H1 (cell line): Measurements from ENCODE around the gene KCNQ2. TPM values are rescaled to one million over a fixed set of nuclear protein-coding genes. Genes with fewer than 3 reads are reported as not detected.

ENCODE experiments used
- CTCF ChIA-PET: fragments of 300-600 bp; sonication (Branson Sonifier 250); formaldehyde crosslinking; loops from one replicate; lab custom pipeline; 2021; ENCODE audit not compliant: partially characterized antibody; lab: Charles Lee
- POLR2A ChIA-PET: fragments of 300-600 bp; sonication (Branson Sonifier 250); formaldehyde crosslinking; loops from one replicate; lab custom pipeline; 2021; ENCODE audit warnings: inconsistent platforms; ENCODE audit not compliant: partially characterized antibody; lab: Charles Lee
- DNase-seq, 2 experiments: peaks; one replicate each; pipeline versions ENCODE4 v3.0.0 to v3.0.0-alpha.2; 2010 to 2022; ENCODE audit warnings: low spot score in 2 of 2, low read depth in 1 of 2, mixed read lengths in 1 of 2
- FAIRE-seq: peaks from 2 replicates; lab custom pipeline; 2011; peaks lifted over from hg19 to GRCh38; lab: Jason Lieb, UNC
- H2AFZ ChIP-seq: 2 replicates; pipeline ENCODE4 v1.8.1; 2012; ENCODE audit warnings: low read length, inconsistent platforms
- H2AK5ac ChIP-seq: 2 replicates; pipeline ENCODE4 v1.6.1; 2013; ENCODE audit warnings: low read depth, low read length
- H2BK120ac ChIP-seq: replicated peaks from 2 replicates; pipeline ENCODE3; 2013; ENCODE audit warnings: low read depth, low read length, inconsistent platforms
- H2BK12ac ChIP-seq: 2 replicates; pipeline ENCODE4 v1.6.1; 2013; ENCODE audit warnings: low read depth, low read length
- H2BK15ac ChIP-seq: 2 replicates; pipeline ENCODE4 v1.6.1; 2013; ENCODE audit warnings: low read length
- H2BK20ac ChIP-seq: 2 replicates; pipeline ENCODE4 v1.6.1; 2013; ENCODE audit warnings: low read length
- H2BK5ac ChIP-seq: 2 replicates; pipeline ENCODE4 v1.6.1; 2013; ENCODE audit warnings: low read depth, low read length
- H3K14ac ChIP-seq: 2 replicates; pipeline ENCODE4 v1.6.1; 2013; ENCODE audit warnings: inconsistent platforms; ENCODE audit not compliant: insufficient read length
- H3K18ac ChIP-seq: 2 replicates; pipeline ENCODE4 v1.6.1; 2013; ENCODE audit warnings: low read length; ENCODE audit errors: extremely low read depth
- H3K23ac ChIP-seq: 2 replicates; pipeline ENCODE4 v1.6.1; 2013; ENCODE audit warnings: inconsistent platforms; ENCODE audit not compliant: insufficient read length
- H3K23me2 ChIP-seq: 2 replicates; pipeline ENCODE4 v1.6.1; 2013; ENCODE audit warnings: low read depth, low read length
- H3K27ac ChIP-seq: 2 replicates; pipeline ENCODE4 v1.6.1; 2011; ENCODE audit warnings: low read depth, low read length, inconsistent platforms
- H3K27me3 ChIP-seq, 4 experiments: replicated peaks in 1 of 4; 1 replicate in 1 of 4; 2 replicates in 3 of 4; pipeline versions ENCODE4 v1.6.1 to v1.8.1; 2011 to 2013; ENCODE audit warnings: low read length in 3 of 4, mild to moderate bottlenecking in 3 of 4, inconsistent platforms in 2 of 4, mixed read lengths in 2 of 4, moderate library complexity in 1 of 4; ENCODE audit not compliant: control insufficient read depth in 3 of 4, insufficient read depth in 3 of 4; ENCODE audit errors: extremely low read depth in 1 of 4
- H3K36me3 ChIP-seq, 4 experiments: 2 replicates each; pipeline versions ENCODE4 v1.6.1 to v1.8.1; 2011 to 2013; ENCODE audit warnings: mild to moderate bottlenecking in 4 of 4, low read length in 3 of 4, moderate library complexity in 2 of 4, control low read depth in 1 of 4, inconsistent platforms in 1 of 4; ENCODE audit not compliant: insufficient read depth in 4 of 4, control insufficient read depth in 2 of 4
- H3K4ac ChIP-seq: replicated peaks from 2 replicates; pipeline ENCODE3; 2013; ENCODE audit warnings: low read length, low read depth, mixed read lengths, inconsistent platforms; ENCODE audit not compliant: insufficient read length
- H3K4me1 ChIP-seq, 4 experiments: replicated peaks in 1 of 4; 1 replicate in 1 of 4; 2 replicates in 3 of 4; pipeline versions ENCODE4 v1.6.1 to v1.8.1; 2011 to 2013; ENCODE audit warnings: low read length in 3 of 4, inconsistent platforms in 2 of 4, mixed read lengths in 1 of 4; ENCODE audit not compliant: insufficient read depth in 4 of 4, control insufficient read depth in 3 of 4
- H3K4me2 ChIP-seq, 2 experiments: 2 replicates each; pipeline versions ENCODE4 v1.6.1 to v1.8.1; 2011 to 2013; ENCODE audit warnings: low read depth in 2 of 2, low read length in 2 of 2, control low read depth in 1 of 2, inconsistent platforms in 1 of 2, mild to moderate bottlenecking in 1 of 2; ENCODE audit not compliant: insufficient read depth in 1 of 2
- H3K4me3 ChIP-seq, 4 experiments: fragments of 200-600, 300-600 bp in 1 of 4; sonication (generic), shearing (Covaris generic), sonication (Bioruptor Twin) in 1 of 4; 2 replicates each; pipeline versions ENCODE4 v1.5.1 to v1.8.1; 2011 to 2016; ENCODE audit warnings: low read length in 4 of 4, low read depth in 3 of 4, control low read depth in 2 of 4, inconsistent platforms in 2 of 4, mild to moderate bottlenecking in 2 of 4, mixed read lengths in 1 of 4, moderate library complexity in 1 of 4; ENCODE audit not compliant: insufficient read depth in 2 of 4; ENCODE audit errors: extremely low read depth in 1 of 4
- H3K56ac ChIP-seq: replicated peaks from 2 replicates; pipeline ENCODE3; 2013; ENCODE audit warnings: low read depth, mild to moderate bottlenecking, mixed read lengths, low read length, inconsistent platforms; ENCODE audit not compliant: insufficient read length
- H3K79me1 ChIP-seq: 2 replicates; pipeline ENCODE4 v1.6.1; 2013; ENCODE audit warnings: low read depth, low read length, control low read depth
- H3K79me2 ChIP-seq, 2 experiments: 2 replicates each; pipeline versions ENCODE4 v1.6.1 to v1.8.1; 2012 to 2013; ENCODE audit warnings: low read length in 2 of 2, mild to moderate bottlenecking in 2 of 2, inconsistent platforms in 1 of 2; ENCODE audit not compliant: insufficient read depth in 2 of 2, control insufficient read depth in 1 of 2
- H3K9ac ChIP-seq, 4 experiments: replicated peaks in 1 of 4; 1 replicate in 1 of 4; 2 replicates in 3 of 4; pipeline versions ENCODE4 v1.6.1 to v1.8.1; 2011 to 2013; ENCODE audit warnings: low read depth in 3 of 4, low read length in 3 of 4, control low read depth in 2 of 4, mild to moderate bottlenecking in 2 of 4, moderate library complexity in 2 of 4, inconsistent platforms in 1 of 4; ENCODE audit errors: extremely low read depth in 1 of 4
- H3K9me3 ChIP-seq, 2 experiments: 2 replicates each; pipeline versions ENCODE4 v1.6.1 to v1.8.1; 2012 to 2013; ENCODE audit warnings: mild to moderate bottlenecking in 2 of 2, moderate library complexity in 2 of 2, control low read depth in 1 of 2, inconsistent platforms in 1 of 2, low read depth in 1 of 2, low read length in 1 of 2, mixed read lengths in 1 of 2; ENCODE audit not compliant: insufficient read depth in 2 of 2
- H4K20me1 ChIP-seq, 2 experiments: replicated peaks in 1 of 2; 2 replicates each; pipeline versions ENCODE3 to v1.8.1; 2011 to 2013; ENCODE audit warnings: inconsistent platforms in 2 of 2, low read length in 2 of 2, mild to moderate bottlenecking in 1 of 2; ENCODE audit not compliant: insufficient read depth in 2 of 2, control insufficient read depth in 1 of 2
- H4K5ac ChIP-seq: 2 replicates; pipeline ENCODE4 v1.6.1; 2013; ENCODE audit warnings: low read length, low read depth, mixed read lengths, inconsistent platforms; ENCODE audit not compliant: insufficient read length
- H4K8ac ChIP-seq: 2 replicates; pipeline ENCODE4 v1.8.0; 2013; ENCODE audit warnings: mild to moderate bottlenecking, moderate library complexity, low read length, inconsistent platforms; ENCODE audit not compliant: insufficient read depth; ENCODE audit errors: extremely low read depth
- H4K91ac ChIP-seq: replicated peaks from 2 replicates; pipeline ENCODE3; 2013; ENCODE audit warnings: low read length, mixed read lengths, inconsistent platforms; ENCODE audit not compliant: insufficient read length
- BACH1 ChIP-seq: IDR thresholded peaks from 2 replicates; pipeline ENCODE4 v1.6.1; 2012; ENCODE audit warnings: low read length, improper control_type of control experiment
- CBX8 ChIP-seq: fragments of 300-800, 300-1000 bp; sonication (generic); IDR thresholded peaks from 2 replicates; pipeline ENCODE4 v1.7.1; 2016; ENCODE audit warnings: low read depth, low read length, borderline replicate concordance
- CHD2 ChIP-seq: IDR thresholded peaks from 2 replicates; pipeline ENCODE4 v1.6.1; 2012; ENCODE audit warnings: low read length, improper control_type of control experiment
- EGR1 ChIP-seq: IDR thresholded peaks from 2 replicates; pipeline ENCODE4 v1.6.1; 2011; ENCODE audit warnings: low read depth, low read length, borderline replicate concordance
- POLR2A ChIP-seq, 2 experiments: IDR thresholded peaks; 1 replicate in 1 of 2; 2 replicates in 1 of 2; pipeline ENCODE4 v1.6.1; 2011; ENCODE audit warnings: low read depth in 2 of 2, low read length in 2 of 2, mild to moderate bottlenecking in 2 of 2; ENCODE audit errors: control extremely low read depth in 1 of 2
- RBBP5 ChIP-seq: IDR thresholded peaks from 2 replicates; pipeline ENCODE4 v1.7.1; 2012; ENCODE audit warnings: low read depth, mild to moderate bottlenecking, inconsistent platforms, low read length, moderate library complexity, borderline replicate concordance
- RFX5 ChIP-seq: IDR thresholded peaks from 2 replicates; pipeline ENCODE4 v1.6.1; 2011; ENCODE audit warnings: low read depth, low read length, improper control_type of control experiment, borderline replicate concordance
- RNF2 ChIP-seq: fragments of 200-900, 300-1000 bp; sonication (generic); IDR thresholded peaks from 2 replicates; pipeline ENCODE4 v1.7.1; 2016; ENCODE audit warnings: borderline replicate concordance, low read depth, mild to moderate bottlenecking, antibody characterized with exemption, low read length; ENCODE audit not compliant: poor library complexity, severe bottlenecking; ENCODE audit errors: missing control alignments
- TAF7 ChIP-seq: optimal IDR thresholded peaks from 2 replicates; pipeline ENCODE3; 2011; ENCODE audit warnings: low read depth, mild to moderate bottlenecking, inconsistent platforms, low read length, moderate library complexity, borderline replicate concordance
- TCF12 ChIP-seq: IDR thresholded peaks from 2 replicates; pipeline ENCODE4 v1.6.1; 2011; ENCODE audit warnings: low read depth, mild to moderate bottlenecking, low read length
- YY1 ChIP-seq: IDR thresholded peaks from 2 replicates; pipeline ENCODE4 v1.6.1; 2011; ENCODE audit warnings: low read depth, mild to moderate bottlenecking, low read length
- WGBS, 2 experiments: shearing (Covaris generic) in 1 of 2; methylation state at CpG; one replicate each; pipeline versions ENCODE4 v1.1.6 to v1.1.7; 2013 to 2015; ENCODE audit warnings: low lambda C conversion rate in 2 of 2, mixed read lengths in 2 of 2, inconsistent platforms in 1 of 2, low coverage in 1 of 2, missing lambda C conversion rate in 1 of 2; ENCODE audit not compliant: insufficient replicate concordance in 2 of 2, insufficient coverage in 1 of 2, insufficient read length in 1 of 2; ENCODE audit errors: extremely low coverage in 1 of 2, missing lambda C conversion rate in 1 of 2; 5-methylcytosine and 5-hydroxymethylcytosine counted together
- polyA plus RNA-seq, 7 experiments: library from polyadenylated mRNA; depleted of rRNA in 3 of 7; stranded (reverse) in 5 of 7; unstranded in 2 of 7; fragments of >200 nt in 5 of 7; fragments of 200-250 nt in 2 of 7; gene quantifications; 1 replicate in 5 of 7; 2 replicates in 1 of 7; 4 replicates in 1 of 7; pipeline versions ENCODE4 v1.2.1 to v1.2.3, GENCODE V29; 2011 to 2013; ENCODE audit warnings: missing spikeins in 2 of 7, mixed read lengths in 2 of 7
- total RNA-seq: library from RNA; stranded (reverse); fragmentation: NEBNext Ultra II Directional; extraction: Animal tissue kit (Norgen Biotek cat#: 25700); gene quantifications from 2 replicates; pipeline ENCODE4 v1.2.1, GENCODE V29; 2021
- TF ChIP-seq, protein P1 (sequence below): IDR thresholded peaks from 2 replicates; pipeline ENCODE4 v1.6.1; 2012; ENCODE audit warnings: inconsistent platforms
- TF ChIP-seq, protein P2 (sequence below): IDR thresholded peaks from 2 replicates; pipeline ENCODE4 v1.6.1; 2011; ENCODE audit warnings: low read depth, mild to moderate bottlenecking, low read length; ENCODE audit not compliant: insufficient read depth

The KCNQ2 gene
- total and polyA plus RNA-seq, 2 of the 8 experiments (the other 6 are each of a cell fraction or from before 2014, with no cell fraction given) = 82.6 to 243 TPM

DNA sequence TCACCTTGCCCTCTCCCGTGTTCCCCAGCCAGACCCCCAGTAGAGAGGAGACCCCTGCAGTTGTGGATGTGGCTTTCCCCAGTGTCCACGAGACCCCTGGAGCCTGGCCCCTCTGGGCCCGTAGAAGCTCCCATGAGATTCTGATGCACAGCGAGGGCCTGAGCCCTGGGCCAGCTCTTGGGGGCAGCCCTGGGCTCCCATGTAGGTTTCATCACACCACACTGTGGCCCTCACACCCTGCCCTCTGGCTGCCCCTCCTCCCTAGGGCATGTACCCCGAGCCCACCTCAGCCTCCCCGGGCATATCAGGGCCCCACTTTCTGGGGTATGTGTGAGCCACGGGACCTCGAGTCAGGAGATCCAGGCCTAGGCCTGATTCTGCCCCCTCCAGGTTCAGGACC lies 104.3 kb downstream of the KCNQ2 start:
- no peak overlapping the region for H3K27ac ChIP-seq
- no peak overlapping the region for H3K4me3 ChIP-seq
- H2BK20ac ChIP-seq = no peak overlapping the region
- no peak overlapping the region for H2AFZ ChIP-seq
- POLR2A ChIA-PET = no interaction called here
- H3K79me2 ChIP-seq = no peaks in the 10 kb centered on the region
- H3K9ac ChIP-seq = no peak overlapping the region
- no peak overlapping the region for H3K4ac ChIP-seq
- no peak overlapping the region for H2BK120ac ChIP-seq
- H4K20me1 ChIP-seq = no peaks in the 10 kb centered on the region
- CTCF ChIA-PET = interaction anchor here (0.8 to 3.8 kb wide), 6 partner anchors 9 to 76 kb away, joined by 3 to 20 read pairs (median 8); no protein-coding TSS in a partner anchor
- FAIRE-seq = no peak
- H3K14ac ChIP-seq = no peak overlapping the region
- no peak overlapping the region for H3K56ac ChIP-seq
- no peaks in the 10 kb centered on the region for H3K9me3 ChIP-seq
- no peak for DNase-seq
- H2AK5ac ChIP-seq = no peak overlapping the region
- peaks cover 2% of the 10 kb centered on the region; the same call in 1 of the 2 replicates for H3K79me1 ChIP-seq
- no peak overlapping the region for H2BK5ac ChIP-seq
- H3K23ac ChIP-seq = no peak overlapping the region
- no peak overlapping the region for H4K5ac ChIP-seq
- peaks cover 0 to 5% (median 3%) of the 10 kb centered on the region in 4 experiments; a peak in 3 of 7 replicates for H3K27me3 ChIP-seq
- no peak overlapping the region for H2BK15ac ChIP-seq
- 92% methylated on average over 7 of the region's 8 CpGs; no CpG with 5 or more reads in 1 of the 2 experiments for WGBS, 2 experiments
- no peak overlapping the region for H3K4me2 ChIP-seq
- no peaks in the 10 kb centered on the region for H3K36me3 ChIP-seq
- no peak overlapping the region for H2BK12ac ChIP-seq
- H4K8ac ChIP-seq = no peak overlapping the region
- H4K91ac ChIP-seq = no peak overlapping the region
- H3K23me2 ChIP-seq = 0 out of 2 replicates have a peak, but pooled peaks cover 3% of the 10 kb centered on the region
- no peak overlapping the region for H3K18ac ChIP-seq
- peaks cover 0 to 7% (median 2%) of the 10 kb centered on the region in 4 experiments; a peak in 3 of 7 replicates for H3K4me1 ChIP-seq
- TF ChIP-seq, protein P1, sequence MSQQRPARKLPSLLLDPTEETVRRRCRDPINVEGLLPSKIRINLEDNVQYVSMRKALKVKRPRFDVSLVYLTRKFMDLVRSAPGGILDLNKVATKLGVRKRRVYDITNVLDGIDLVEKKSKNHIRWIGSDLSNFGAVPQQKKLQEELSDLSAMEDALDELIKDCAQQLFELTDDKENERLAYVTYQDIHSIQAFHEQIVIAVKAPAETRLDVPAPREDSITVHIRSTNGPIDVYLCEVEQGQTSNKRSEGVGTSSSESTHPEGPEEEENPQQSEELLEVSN = no peak
- TF ChIP-seq TAF7 (no peak), TCF12 (no peak), POLR2A (IDR thresholded peaks at IDR 0.05; ENCODE audit: control extremely low read depth in 1 of 2, low read depth in 2 of 2, low read length in 2 of 2) (no peak), CBX8 (no peak), EGR1 (no peak), BACH1 (no peak), YY1 (no peak), RBBP5 (no peak), RNF2 (no peak), CHD2 (no peak), RFX5 (no peak)
- TF ChIP-seq, protein P2, sequence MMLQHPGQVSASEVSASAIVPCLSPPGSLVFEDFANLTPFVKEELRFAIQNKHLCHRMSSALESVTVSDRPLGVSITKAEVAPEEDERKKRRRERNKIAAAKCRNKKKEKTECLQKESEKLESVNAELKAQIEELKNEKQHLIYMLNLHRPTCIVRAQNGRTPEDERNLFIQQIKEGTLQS = no peak
